K562 (cell line): ENCODE data around the gene POLD2. TPM values are rescaled to one million over a fixed set of nuclear protein-coding genes. Genes with fewer than 3 reads are reported as not detected.
A peak's percentile ranks its signal among the peaks of the same experiment; 100 is the strongest.

Source experiments
- COPS2 ChIP-seq: fragments of 450-650 bp; conservative IDR thresholded peaks from 2 replicates; pipeline ENCODE4 v1.6.1; 2016; ENCODE audit warnings: mild to moderate bottlenecking, moderate library complexity
- CREBBP ChIP-seq: IDR thresholded peaks from one replicate; pipeline ENCODE4 v1.6.1; 2012; ENCODE audit warnings: low read depth, mild to moderate bottlenecking, control low read depth, inconsistent platforms, low read length
- ESRRB ChIP-seq: fragments of 250-450 bp; sonication (Bioruptor Pico); IDR thresholded peaks from 2 replicates; pipeline ENCODE4 v1.5.0; 2020; ENCODE audit warnings: mild to moderate bottlenecking, moderate library complexity, borderline replicate concordance
- GATAD2A ChIP-seq: fragments of 450-650 bp; IDR thresholded peaks from 2 replicates; pipeline ENCODE4 v1.6.1; 2017
- GTF2F1 ChIP-seq: IDR thresholded peaks from 2 replicates; pipeline ENCODE4 v1.6.1; 2011; ENCODE audit warnings: low read depth, low read length, improper control_type of control experiment
- HCFC1 ChIP-seq: IDR thresholded peaks from 2 replicates; pipeline ENCODE4 v1.6.1; 2012; ENCODE audit warnings: low read depth, low read length, improper control_type of control experiment
- HDAC3 ChIP-seq: fragments of 450-650 bp; IDR thresholded peaks from 2 replicates; pipeline ENCODE4 v1.6.1; 2018; ENCODE audit warnings: borderline replicate concordance, mild to moderate bottlenecking, moderate library complexity; ENCODE audit not compliant: partially characterized antibody
- KAT8 ChIP-seq: fragments of 450-650 bp; IDR thresholded peaks from 2 replicates; pipeline ENCODE4 v1.6.1; 2016; ENCODE audit warnings: low read depth, mild to moderate bottlenecking
- NFIX ChIP-seq: fragments of 250-450 bp; sonication (Bioruptor Pico); IDR thresholded peaks from 2 replicates; pipeline ENCODE4 v1.4.0; 2020; ENCODE audit warnings: low read depth, mild to moderate bottlenecking, moderate library complexity
- PHTF2 ChIP-seq: fragments of 250-450 bp; sonication (Bioruptor Pico); IDR thresholded peaks from 2 replicates; pipeline ENCODE4 v1.5.0; 2021; ENCODE audit warnings: mild to moderate bottlenecking
- PML ChIP-seq: IDR thresholded peaks from 2 replicates; pipeline ENCODE4 v1.6.1; 2012; ENCODE audit warnings: low read length, inconsistent platforms
- RBM22 ChIP-seq: fragments of 200-400 bp; formaldehyde crosslinking; IDR thresholded peaks from 2 replicates; pipeline ENCODE4 v1.6.1; 2018; ENCODE audit warnings: low read length, low read depth; ENCODE audit not compliant: poor library complexity, severe bottlenecking
- SAP30 ChIP-seq: fragments of 200-600 bp; sonication (generic); IDR thresholded peaks from 2 replicates; pipeline ENCODE4 v1.6.1; 2012; ENCODE audit warnings: borderline replicate concordance, low read depth, mild to moderate bottlenecking, moderate library complexity, low read length, control low read depth, inconsistent platforms; ENCODE audit not compliant: insufficient read depth, poor library complexity, severe bottlenecking
- SOX6 ChIP-seq: fragments of 450-650 bp; IDR thresholded peaks from 2 replicates; pipeline ENCODE4 v1.6.1; 2014; ENCODE audit warnings: mild to moderate bottlenecking
- TEAD1 ChIP-seq, 2 experiments: fragments of 450-650 bp in 1 of 2; sonication (generic) in 1 of 2; formaldehyde crosslinking; IDR thresholded peaks; 2 replicates each; pipeline versions ENCODE4 v1.4.0 to v1.8.0; 2020 to 2022; ENCODE audit warnings: mild to moderate bottlenecking in 2 of 2, missing genetic modification reagents in 1 of 2
- TEAD2 ChIP-seq: fragments of 450-650 bp; IDR thresholded peaks from 2 replicates; pipeline ENCODE4 v1.6.1; 2016; ENCODE audit warnings: missing genetic modification characterization, control low read depth, missing compliant biosample characterization
- U2AF1 ChIP-seq: fragments of 200-400 bp; formaldehyde crosslinking; optimal IDR thresholded peaks from 2 replicates; pipeline ENCODE3; 2017; ENCODE audit warnings: mild to moderate bottlenecking, low read depth, low read length, moderate library complexity
- XRCC3 ChIP-seq: fragments of 450-650 bp; IDR thresholded peaks from 2 replicates; pipeline ENCODE4 v1.6.1; 2017; ENCODE audit warnings: mild to moderate bottlenecking, moderate library complexity
- XRCC5 ChIP-seq: fragments of 200-400 bp; formaldehyde crosslinking; IDR thresholded peaks from 2 replicates; pipeline ENCODE4 v1.6.1; 2017; ENCODE audit warnings: low read depth, mild to moderate bottlenecking, low read length
- ZNF140 ChIP-seq: fragments of 250-450 bp; sonication (Bioruptor Pico); IDR thresholded peaks from 2 replicates; pipeline ENCODE4 v1.8.0; 2021; ENCODE audit warnings: moderate library complexity, mild to moderate bottlenecking, inconsistent platforms
- ZNF408 ChIP-seq: fragments of 250-450 bp; sonication (Bioruptor Pico); IDR thresholded peaks from 2 replicates; pipeline ENCODE4 v1.4.0; 2020; ENCODE audit warnings: low read depth, mild to moderate bottlenecking, moderate library complexity
- ZNF780A ChIP-seq: fragments of 250-450 bp; sonication (Bioruptor Pico); IDR thresholded peaks from 2 replicates; pipeline ENCODE4 v1.5.0; 2021; ENCODE audit warnings: mild to moderate bottlenecking
- polyA plus RNA-seq, 8 experiments: library from polyadenylated mRNA; depleted of rRNA in 4 of 8; stranded (reverse) in 5 of 8; unstranded in 3 of 8; fragments of >200 nt; fragmentation: Nextera tagmentation in 2 of 8; fragmentation: Illumina TruSeq in 1 of 8; extraction: Ambion mirVana in 2 of 8; extraction: Trizol in 1 of 8; gene quantifications; 2 replicates each; pipeline versions ENCODE4 v1.2.1 to v1.2.3, GENCODE V29; 2011 to 2014; ENCODE audit warnings: inconsistent platforms in 1 of 8, missing spikeins in 1 of 8
- total RNA-seq, 7 experiments: library from RNA; depleted of rRNA in 6 of 7; stranded (reverse); fragments of >200 nt in 6 of 7; fragmentation: Illumina TruSeq in 2 of 7; extraction: Trizol in 2 of 7; gene quantifications; 2 replicates each; pipeline versions ENCODE4 v1.2.1 to v1.2.3, GENCODE V29; 2011 to 2021; ENCODE audit warnings: low replicate concordance in 1 of 7
- TF ChIP-seq, protein P1 (sequence below): fragments of 250-450 bp; sonication (Bioruptor Pico); IDR thresholded peaks from 2 replicates; pipeline ENCODE4 v1.5.0; 2021; ENCODE audit warnings: mild to moderate bottlenecking, borderline replicate concordance
- TF ChIP-seq, protein P2 (sequence below), 2 experiments: fragments of 450-650 bp in 1 of 2; sonication (generic) in 1 of 2; formaldehyde crosslinking; conservative IDR thresholded peaks; 2 replicates each; pipeline versions ENCODE4 v1.4.0 to v1.8.1; 2020 to 2022; ENCODE audit warnings: mild to moderate bottlenecking in 1 of 2, missing genetic modification reagents in 1 of 2
- TF ChIP-seq, protein P3 (sequence below): fragments of 250-450 bp; sonication (Bioruptor Pico); IDR thresholded peaks from 2 replicates; pipeline ENCODE4 v1.4.0; 2020; ENCODE audit warnings: mild to moderate bottlenecking, moderate library complexity

The POLD2 gene
- total and polyA plus RNA-seq, 9 of the 15 experiments (the other 6 are each of a cell fraction or from before 2014, with no cell fraction given): 29.7 to 259 (median 225) TPM

DNA sequence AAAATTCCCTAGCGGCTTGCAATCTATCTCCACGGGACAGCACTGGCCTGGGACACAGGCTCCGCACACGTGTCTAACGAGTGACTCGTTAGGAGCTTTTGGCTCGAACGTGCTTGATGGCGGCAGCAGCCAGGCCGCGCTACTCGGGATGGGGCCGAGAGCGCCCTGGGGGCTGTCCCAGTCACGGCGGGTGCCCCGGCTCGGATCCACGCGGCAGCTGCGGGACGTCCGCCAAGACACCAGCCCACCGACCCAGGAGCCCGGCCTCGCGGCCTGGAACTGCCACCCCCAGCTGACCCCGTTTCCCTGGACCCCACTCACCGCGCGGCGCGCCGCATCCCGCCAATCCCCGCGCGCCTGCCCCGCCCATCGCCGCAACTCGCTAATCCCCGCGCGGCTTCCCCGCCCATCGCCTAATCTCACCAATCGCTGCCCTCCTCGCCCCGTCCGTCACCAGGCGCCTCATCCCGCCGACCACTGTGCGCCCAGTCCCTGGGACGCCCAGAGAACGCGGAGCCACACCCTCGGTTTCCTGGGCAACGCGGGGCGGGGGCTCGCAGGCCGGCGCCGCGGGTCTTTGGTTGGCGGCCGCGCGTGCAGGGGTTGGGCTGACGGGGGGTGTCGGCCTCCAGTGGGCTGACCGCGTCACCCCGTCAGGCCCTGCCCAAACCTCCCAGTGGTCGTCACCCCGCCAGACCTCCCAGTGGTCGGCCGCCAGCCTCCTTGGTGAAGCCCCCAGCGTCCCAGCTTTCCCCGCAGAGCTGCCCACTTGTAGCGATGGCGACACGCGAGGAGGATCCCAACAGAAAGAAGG is at the start of gene POLD2 (continued):
- TF ChIP-seq, protein P1, sequence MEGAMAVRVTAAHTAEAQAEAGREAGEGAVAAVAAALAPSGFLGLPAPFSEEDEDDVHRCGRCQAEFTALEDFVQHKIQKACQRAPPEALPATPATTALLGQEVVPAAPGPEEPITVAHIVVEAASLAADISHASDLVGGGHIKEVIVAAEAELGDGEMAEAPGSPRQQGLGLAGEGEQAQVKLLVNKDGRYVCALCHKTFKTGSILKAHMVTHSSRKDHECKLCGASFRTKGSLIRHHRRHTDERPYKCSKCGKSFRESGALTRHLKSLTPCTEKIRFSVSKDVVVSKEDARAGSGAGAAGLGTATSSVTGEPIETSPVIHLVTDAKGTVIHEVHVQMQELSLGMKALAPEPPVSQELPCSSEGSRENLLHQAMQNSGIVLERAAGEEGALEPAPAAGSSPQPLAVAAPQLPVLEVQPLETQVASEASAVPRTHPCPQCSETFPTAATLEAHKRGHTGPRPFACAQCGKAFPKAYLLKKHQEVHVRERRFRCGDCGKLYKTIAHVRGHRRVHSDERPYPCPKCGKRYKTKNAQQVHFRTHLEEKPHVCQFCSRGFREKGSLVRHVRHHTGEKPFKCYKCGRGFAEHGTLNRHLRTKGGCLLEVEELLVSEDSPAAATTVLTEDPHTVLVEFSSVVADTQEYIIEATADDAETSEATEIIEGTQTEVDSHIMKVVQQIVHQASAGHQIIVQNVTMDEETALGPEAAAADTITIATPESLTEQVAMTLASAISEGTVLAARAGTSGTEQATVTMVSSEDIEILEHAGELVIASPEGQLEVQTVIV (CRISPR knock-in tag): no peak
- TF ChIP-seq NFIX (CRISPR knock-in tag) (no peak), GTF2F1 (no peak), ESRRB (CRISPR knock-in tag) (no peak), KAT8 (no peak), ZNF408 (no peak), XRCC3 (no peak), CREBBP (no peak), HCFC1 (peak; percentile 8; the same call in 1 of the 2 replicates), GATAD2A (peak; percentile 85; the same call in 1 of the 2 replicates), PML (peak; percentile 53; the same call in 1 of the 2 replicates), U2AF1 (no peak), ZNF140 (CRISPR knock-in tag) (no peak), COPS2 (no peak), XRCC5 (0 out of 2 replicates have a peak, but pooled peaks have one; percentile 35), TEAD1 (CRISPR knock-in tag; IDR thresholded peaks at IDR 0.05) (peak in 1 of 2 experiments; percentile 34; a peak in 1 of 4 replicates), ZNF780A (no peak), SOX6 (no peak), TEAD2 (tag) (no peak), RBM22 (peak; percentile 64), PHTF2 (no peak), HDAC3 (no peak), SAP30 (peak; percentile 84)
- TF ChIP-seq, protein P2, sequence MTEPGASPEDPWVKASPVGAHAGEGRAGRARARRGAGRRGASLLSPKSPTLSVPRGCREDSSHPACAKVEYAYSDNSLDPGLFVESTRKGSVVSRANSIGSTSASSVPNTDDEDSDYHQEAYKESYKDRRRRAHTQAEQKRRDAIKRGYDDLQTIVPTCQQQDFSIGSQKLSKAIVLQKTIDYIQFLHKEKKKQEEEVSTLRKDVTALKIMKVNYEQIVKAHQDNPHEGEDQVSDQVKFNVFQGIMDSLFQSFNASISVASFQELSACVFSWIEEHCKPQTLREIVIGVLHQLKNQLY (CRISPR knock-in tag; conservative IDR thresholded peaks at IDR 0.05): no peak
- TF ChIP-seq, protein P3, sequence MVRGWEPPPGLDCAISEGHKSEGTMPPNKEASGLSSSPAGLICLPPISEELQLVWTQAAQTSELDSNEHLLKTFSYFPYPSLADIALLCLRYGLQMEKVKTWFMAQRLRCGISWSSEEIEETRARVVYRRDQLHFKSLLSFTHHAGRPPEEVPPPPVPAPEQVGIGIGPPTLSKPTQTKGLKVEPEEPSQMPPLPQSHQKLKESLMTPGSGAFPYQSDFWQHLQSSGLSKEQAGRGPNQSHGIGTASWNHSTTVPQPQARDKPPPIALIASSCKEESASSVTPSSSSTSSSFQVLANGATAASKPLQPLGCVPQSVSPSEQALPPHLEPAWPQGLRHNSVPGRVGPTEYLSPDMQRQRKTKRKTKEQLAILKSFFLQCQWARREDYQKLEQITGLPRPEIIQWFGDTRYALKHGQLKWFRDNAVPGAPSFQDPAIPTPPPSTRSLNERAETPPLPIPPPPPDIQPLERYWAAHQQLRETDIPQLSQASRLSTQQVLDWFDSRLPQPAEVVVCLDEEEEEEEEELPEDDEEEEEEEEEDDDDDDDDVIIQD (CRISPR knock-in tag): 0 out of 2 replicates have a peak, but pooled peaks have one; percentile 61
